Measurements from ENCODE around the gene ZPR1. TPM values are rescaled to one million over a fixed set of nuclear protein-coding genes. Genes with fewer than 3 reads are reported as not detected.
A peak's percentile ranks its signal among the peaks of the same experiment; 100 is the strongest.

The ZPR1 gene
- total RNA-seq, 6 experiments from 2014 or later: 55.9 to 71.8 (median 64.4) TPM

DNA sequence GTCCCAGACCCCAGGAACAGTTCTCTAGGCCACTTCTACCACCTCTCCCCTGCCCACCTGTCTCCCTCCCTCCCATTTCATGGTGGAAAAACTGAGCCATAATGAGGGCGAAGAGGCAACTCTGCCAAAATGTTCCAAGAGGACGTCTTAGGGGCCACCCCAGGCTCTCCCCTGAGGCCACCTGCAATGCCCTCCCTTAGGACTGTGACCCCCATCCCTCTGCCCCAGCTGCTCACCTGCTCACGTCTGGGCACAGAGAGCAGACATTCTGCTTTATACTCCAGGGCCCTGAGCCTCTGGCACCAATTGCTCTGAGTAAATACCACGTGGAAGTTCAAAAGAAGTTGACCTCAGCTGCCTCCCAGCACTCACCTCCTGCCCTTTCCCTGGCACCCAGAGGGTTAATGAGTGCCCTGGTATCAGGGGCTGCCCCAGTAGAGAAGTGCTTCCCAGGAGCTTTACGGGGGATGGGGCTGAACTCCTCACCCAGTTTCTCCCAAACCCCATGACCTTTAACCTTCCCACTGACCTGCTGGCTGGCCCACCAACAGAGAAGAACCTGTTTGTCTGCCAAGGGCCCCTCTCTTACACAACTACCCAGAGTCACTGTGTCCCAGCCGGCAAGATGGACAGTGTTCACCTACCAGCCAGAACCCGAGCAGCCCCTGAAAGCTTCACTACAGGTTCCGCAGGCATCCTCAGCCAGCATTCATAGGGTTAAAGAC is 4.5 kb upstream of the ZPR1 start:
- H3K27ac Mint-ChIP-seq: no peak overlapping the region
- no peaks in the 10 kb centered on the region for H3K9me3 Mint-ChIP-seq
- peaks cover under 1% of the 10 kb centered on the region for H3K36me3 Mint-ChIP-seq (ENCODE audit: low read depth)
- H3K4me3 Mint-ChIP-seq: no peak overlapping the region
- no peak for DNase-seq
- TF ChIP-seq, protein P1, sequence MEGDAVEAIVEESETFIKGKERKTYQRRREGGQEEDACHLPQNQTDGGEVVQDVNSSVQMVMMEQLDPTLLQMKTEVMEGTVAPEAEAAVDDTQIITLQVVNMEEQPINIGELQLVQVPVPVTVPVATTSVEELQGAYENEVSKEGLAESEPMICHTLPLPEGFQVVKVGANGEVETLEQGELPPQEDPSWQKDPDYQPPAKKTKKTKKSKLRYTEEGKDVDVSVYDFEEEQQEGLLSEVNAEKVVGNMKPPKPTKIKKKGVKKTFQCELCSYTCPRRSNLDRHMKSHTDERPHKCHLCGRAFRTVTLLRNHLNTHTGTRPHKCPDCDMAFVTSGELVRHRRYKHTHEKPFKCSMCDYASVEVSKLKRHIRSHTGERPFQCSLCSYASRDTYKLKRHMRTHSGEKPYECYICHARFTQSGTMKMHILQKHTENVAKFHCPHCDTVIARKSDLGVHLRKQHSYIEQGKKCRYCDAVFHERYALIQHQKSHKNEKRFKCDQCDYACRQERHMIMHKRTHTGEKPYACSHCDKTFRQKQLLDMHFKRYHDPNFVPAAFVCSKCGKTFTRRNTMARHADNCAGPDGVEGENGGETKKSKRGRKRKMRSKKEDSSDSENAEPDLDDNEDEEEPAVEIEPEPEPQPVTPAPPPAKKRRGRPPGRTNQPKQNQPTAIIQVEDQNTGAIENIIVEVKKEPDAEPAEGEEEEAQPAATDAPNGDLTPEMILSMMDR (IDR thresholded peaks at IDR 0.05): no peak
- H3K4me1 Mint-ChIP-seq (ENCODE audit: low read depth): peaks cover 37% of the 10 kb centered on the region
- H3K27me3 Mint-ChIP-seq (ENCODE audit: insufficient read depth): peaks cover 1% of the 10 kb centered on the region

DNA sequence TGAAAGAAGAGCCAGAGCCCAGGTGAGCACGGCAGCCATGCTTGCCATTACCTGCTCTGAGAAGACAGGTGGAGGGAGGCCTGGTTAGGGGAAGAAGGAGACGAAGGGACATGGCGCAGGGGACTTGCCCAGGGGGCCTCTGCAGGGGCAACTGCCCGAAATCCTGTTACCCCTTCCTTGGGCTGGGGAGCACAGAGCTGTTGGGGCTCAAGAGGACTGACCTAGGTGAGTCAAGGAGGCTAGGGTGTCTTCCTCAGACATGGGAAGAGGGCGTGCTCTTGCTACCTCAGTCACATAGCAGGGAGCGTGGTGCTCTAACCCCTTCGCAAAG is 4.0 kb upstream of the ZPR1 start, which contains the start of gene APOA5:
TSS of gene APOA5 (minus strand) at position 67 of the 331 bp plus-strand sequence. CDS start at position 48, 19 bp downstream.
- no peak for DNase-seq
- Mint-ChIP-seq H3K9me3 (no peaks in the 10 kb centered on the region), H3K4me1 (ENCODE audit: low read depth) (peaks cover 42% of the 10 kb centered on the region), H3K27me3 (ENCODE audit: insufficient read depth) (peaks cover 1% of the 10 kb centered on the region; the same call in 1 of the 2 replicates), H3K4me3 (no peak within 1 kb of the TSS; the same call in 1 of the 2 replicates), H3K27ac (no peak within 1 kb of the TSS), H3K36me3 (ENCODE audit: low read depth) (peaks cover 6% of the 10 kb centered on the region)
- TF ChIP-seq, protein P1 (IDR thresholded peaks at IDR 0.05): no peak

DNA sequence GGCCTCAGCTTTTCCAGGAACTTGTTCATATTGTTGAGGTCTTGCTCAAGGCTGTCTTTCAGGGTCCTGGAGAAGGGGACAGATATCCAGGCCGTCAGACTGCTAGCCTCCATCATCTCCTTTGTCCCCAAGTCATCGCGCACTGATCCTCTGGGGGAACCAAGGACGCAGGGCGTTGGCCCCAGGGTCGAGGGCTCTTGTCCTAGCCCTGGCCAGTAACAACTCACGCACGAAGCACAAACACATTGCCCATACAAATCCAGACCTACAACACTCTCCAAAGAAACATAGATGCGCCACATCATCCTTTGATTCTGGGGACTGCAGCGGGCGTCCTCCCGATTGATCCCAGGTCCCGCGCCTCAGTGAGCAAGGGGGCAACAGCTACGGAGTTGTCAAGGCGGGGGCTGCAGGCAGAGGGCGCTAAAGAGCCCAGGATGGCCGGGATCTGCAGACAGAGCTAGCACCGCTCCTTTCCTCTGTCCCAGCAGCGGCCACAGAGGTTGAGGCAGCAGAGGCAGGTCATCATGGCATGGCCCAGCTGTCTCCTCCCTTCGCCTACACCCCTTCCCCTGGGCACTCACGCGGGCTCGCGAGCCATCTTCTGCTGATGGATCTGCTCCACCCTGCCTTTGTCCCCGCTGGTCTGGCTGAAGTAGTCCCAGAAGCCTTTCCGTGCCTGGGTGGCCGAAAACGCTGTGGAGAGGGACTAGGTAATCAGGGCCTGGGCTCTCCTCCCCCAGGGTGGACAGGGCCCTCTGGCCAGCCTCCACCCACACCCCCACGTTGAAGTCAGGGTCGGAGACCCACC is 3.4 kb upstream of the ZPR1 start:
- Mint-ChIP-seq H3K36me3 (ENCODE audit: low read depth) (peaks cover 7% of the 10 kb centered on the region), H3K4me1 (ENCODE audit: low read depth) (peaks cover 46% of the 10 kb centered on the region), H3K27ac (no peak overlapping the region), H3K9me3 (no peaks in the 10 kb centered on the region), H3K27me3 (ENCODE audit: insufficient read depth) (peaks cover 1% of the 10 kb centered on the region; the same call in 1 of the 2 replicates), H3K4me3 (no peak overlapping the region; the same call in 1 of the 2 replicates)
- peak; percentile 54 for DNase-seq
- TF ChIP-seq, protein P1 (IDR thresholded peaks at IDR 0.05): peak; percentile 95

DNA sequence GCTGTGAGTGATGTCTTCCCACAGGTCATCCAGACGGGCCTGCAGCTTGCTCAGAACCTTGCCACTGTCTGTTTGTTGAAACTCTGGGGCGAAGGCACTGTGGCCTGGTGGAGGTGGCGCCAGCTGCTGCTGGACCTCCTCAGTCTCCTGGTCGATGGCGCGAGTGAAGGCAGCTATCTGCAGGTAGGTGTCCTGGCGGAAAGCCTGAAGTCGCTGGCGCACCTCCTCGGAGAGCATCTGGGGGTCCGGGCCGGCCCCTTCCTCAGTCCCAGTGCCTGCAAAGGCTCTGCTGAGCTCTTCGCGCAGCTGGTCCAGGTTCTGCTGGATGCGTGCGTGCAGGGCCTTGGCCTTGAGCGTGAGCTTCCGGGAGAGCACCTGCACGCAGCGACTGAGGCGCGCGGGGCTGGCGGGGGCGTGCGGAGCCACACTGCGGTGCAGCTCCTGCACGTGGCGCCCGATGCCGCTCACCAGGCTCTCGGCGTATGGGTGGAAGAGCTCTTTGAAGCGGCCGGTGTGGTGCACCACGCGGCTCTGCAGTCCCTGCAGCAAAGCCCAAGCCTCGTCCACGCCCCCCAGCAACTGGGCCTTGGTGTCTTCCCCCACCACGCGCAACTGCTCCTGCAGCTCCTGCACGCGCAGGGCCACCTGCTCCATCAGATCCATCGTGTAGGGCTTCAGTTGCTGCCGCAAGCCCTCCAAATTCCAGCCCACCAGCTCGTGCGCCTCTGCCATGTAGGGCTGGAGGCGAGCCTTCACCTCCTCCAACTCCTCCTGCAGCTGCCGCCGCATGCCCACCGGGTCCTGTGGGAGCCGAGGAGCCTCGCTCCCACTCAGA is 2.6 kb upstream of the ZPR1 start:
- TF ChIP-seq, protein P1 (IDR thresholded peaks at IDR 0.05): no peak
- H3K9me3 Mint-ChIP-seq: no peaks in the 10 kb centered on the region
- H3K27me3 Mint-ChIP-seq (ENCODE audit: insufficient read depth): peaks cover 1% of the 10 kb centered on the region; the same call in 1 of the 2 replicates
- no peak overlapping the region for H3K27ac Mint-ChIP-seq
- H3K36me3 Mint-ChIP-seq (ENCODE audit: low read depth): peaks cover 10% of the 10 kb centered on the region
- peaks cover 47% of the 10 kb centered on the region for H3K4me1 Mint-ChIP-seq (ENCODE audit: low read depth)
- no peak for DNase-seq
- no peak overlapping the region for H3K4me3 Mint-ChIP-seq

DNA sequence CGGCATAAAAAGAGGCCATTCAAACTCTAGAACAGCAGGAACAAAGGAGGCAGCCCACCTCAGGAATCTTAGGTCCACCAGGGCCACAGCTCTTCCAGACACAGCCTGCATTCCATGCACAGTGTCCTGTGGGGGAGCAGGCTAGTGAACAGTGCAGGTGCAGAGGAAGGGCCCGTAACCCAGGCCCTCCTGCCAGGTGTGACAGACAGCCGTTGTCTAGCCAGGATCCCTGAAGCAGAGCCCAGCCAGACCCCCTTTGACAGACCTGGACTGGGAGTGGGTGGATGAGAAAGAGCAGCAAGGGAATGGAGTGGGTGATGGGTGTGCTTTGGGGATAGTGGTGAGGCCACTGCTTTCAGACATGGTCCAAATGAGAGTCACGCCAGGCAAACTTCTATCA is 1.2 kb upstream of the ZPR1 start:
- TF ChIP-seq, protein P1 (IDR thresholded peaks at IDR 0.05): no peak
- peaks cover 1% of the 10 kb centered on the region; the same call in 1 of the 2 replicates for H3K27me3 Mint-ChIP-seq (ENCODE audit: insufficient read depth)
- H3K27ac Mint-ChIP-seq: no peak overlapping the region
- no peaks in the 10 kb centered on the region for H3K9me3 Mint-ChIP-seq
- H3K36me3 Mint-ChIP-seq (ENCODE audit: low read depth): peaks cover 20% of the 10 kb centered on the region
- no peak overlapping the region; the same call in 1 of the 2 replicates for H3K4me3 Mint-ChIP-seq
- H3K4me1 Mint-ChIP-seq (ENCODE audit: low read depth): peaks cover 53% of the 10 kb centered on the region
- DNase-seq: no peak
